ENCODE data around the gene SLC38A2. TPM values are rescaled to one million over a fixed set of nuclear protein-coding genes. Genes with fewer than 3 reads are reported as not detected.

Gene SLC38A2
- total RNA-seq, 1 experiment from 2014 or later = 453 TPM

- H3K4me1 Mint-ChIP-seq = peaks cover 0 to 12% of the 10 kb centered on the region in 2 experiments; a peak in 3 of 4 replicates
These were observed 33.5 kb downstream of the SLC38A2 start for GRCh38 chr12:46339051-46339450.

More at GRCh38 chr12:46339051-46339450, 33.5 kb downstream of the SLC38A2 start:
- Histone ChIP-seq H2BK12ac (ENCODE audit: insufficient read length, low read depth, low read length) (no peak overlapping the region), H4K5ac (ENCODE audit: insufficient read length, low read depth, low read length) (no peak overlapping the region), H3K27ac (ENCODE audit: insufficient read length, low read depth, low read length) (no peak overlapping the region), H3K9me3 (ENCODE audit: control insufficient read depth, low read depth, low read length) (no peaks in the 10 kb centered on the region), H2AK5ac (ENCODE audit: insufficient read length, low read length) (no peak overlapping the region), H3K4me2 (ENCODE audit: insufficient read depth, insufficient read length, low read length) (no peak overlapping the region), H3K18ac (ENCODE audit: insufficient read length, low read depth, low read length) (no peak overlapping the region), H2BK120ac (ENCODE audit: low read depth, low read length, poor library complexity, severe bottlenecking) (no peak overlapping the region), H3K79me1 (ENCODE audit: insufficient read depth, low read depth, low read length, poor library complexity, severe bottlenecking) (no peaks in the 10 kb centered on the region), H4K91ac (ENCODE audit: insufficient read length, low read depth, low read length) (no peak overlapping the region), H3K23me2 (ENCODE audit: insufficient read length, low read depth, low read length, poor library complexity, severe bottlenecking) (no peaks in the 10 kb centered on the region), H2BK5ac (ENCODE audit: insufficient read length, low read length) (no peak overlapping the region), H2AFZ (ENCODE audit: low read length) (no peak overlapping the region), H3K79me2 (ENCODE audit: insufficient read depth, low read length) (no peaks in the 10 kb centered on the region), H3K56ac (ENCODE audit: insufficient read length, low read depth, low read length) (no peak overlapping the region), H2BK15ac (ENCODE audit: low read depth, low read length) (no peak overlapping the region), H3T11ph (ENCODE audit: low read length) (no peak overlapping the region), H4K20me1 (ENCODE audit: control insufficient read depth, insufficient read depth, insufficient read length) (no peaks in the 10 kb centered on the region), H3K14ac (ENCODE audit: insufficient read depth, low read length) (no peak overlapping the region), H4K8ac (replicated peaks; ENCODE audit: insufficient read length, low read depth, low read length) (no peak overlapping the region), H2BK20ac (ENCODE audit: low read depth, low read length, poor library complexity, severe bottlenecking) (no peak overlapping the region), H3K4me1 (ENCODE audit: insufficient read depth, low read length) (no peaks in the 10 kb centered on the region; the same call in 1 of the 2 replicates), H3K4ac (ENCODE audit: low read depth, low read length) (no peak overlapping the region), H3K27me3 (ENCODE audit: insufficient read depth, low read length) (no peaks in the 10 kb centered on the region), H3K23ac (ENCODE audit: insufficient read length, low read depth, low read length) (no peak overlapping the region), H3K9ac (ENCODE audit: extremely low read depth, insufficient read length, low read length) (no peak overlapping the region)
- no peak for TF ChIP-seq CTCF (conservative IDR thresholded peaks at IDR 0.05)
- no peak overlapping the region for H3K27ac Mint-ChIP-seq
- DNase-seq = no peak
- H3K36me3 Mint-ChIP-seq (ENCODE audit: insufficient read depth in 1 of 3, low read depth in 3 of 3) = 0 out of 7 replicates have a peak, but pooled peaks cover 0 to 9% (median 0%) of the 10 kb centered on the region in 3 experiments
- no peak overlapping the region for H3K4me3 Mint-ChIP-seq
- H3K27me3 Mint-ChIP-seq (ENCODE audit: low read depth) = no peaks in the 10 kb centered on the region; the same call in none of the 2 replicates
- H3K9me3 Mint-ChIP-seq = peaks cover 0 to 3% of the 10 kb centered on the region in 2 experiments; a peak in 3 of 5 replicates
